ENCODE data around the gene CDH5. TPM values are rescaled to one million over a fixed set of nuclear protein-coding genes. Genes with fewer than 3 reads are reported as not detected.

CDH5 gene
- total RNA-seq, 1 donor from 2014 or later, result 38.3 TPM

- peaks cover 7% of the 10 kb centered on the region for H3K4me1 ChIP-seq
- no peaks in the 10 kb centered on the region for H3K36me3 ChIP-seq
- DNase-seq (ENCODE audit: extremely low spot score in 2 of 2), result no peak
- H3K27ac ChIP-seq, result no peak overlapping the region
- intact Hi-C loops (cut with DNase I), result no loop called here
- no peak overlapping the region for H3K4me3 ChIP-seq
- no peak for TF ChIP-seq POLR2AphosphoS5 (IDR thresholded peaks at IDR 0.05; ENCODE audit: insufficient read depth in 1 of 2, low read depth in 1 of 2)
- TF ChIP-seq POLR2A (IDR thresholded peaks at IDR 0.05), result no peak
- TF ChIP-seq CTCF (IDR thresholded peaks at IDR 0.05), result no peak
- no peaks in the 10 kb centered on the region for H3K9me3 ChIP-seq
- no peaks in the 10 kb centered on the region for H3K27me3 ChIP-seq
Measured at GRCh38 chr16:66385415-66385814, 18.9 kb downstream of the CDH5 start.

- no peak for DNase-seq (ENCODE audit: extremely low spot score in 2 of 2)
- TF ChIP-seq CTCF (IDR thresholded peaks at IDR 0.05) (no peak), POLR2AphosphoS5 (IDR thresholded peaks at IDR 0.05; ENCODE audit: insufficient read depth in 1 of 2, low read depth in 1 of 2) (no peak), POLR2A (IDR thresholded peaks at IDR 0.05) (no peak)
- H3K4me1 ChIP-seq, result peaks cover 7% of the 10 kb centered on the region
- no peaks in the 10 kb centered on the region for H3K36me3 ChIP-seq
- no peaks in the 10 kb centered on the region for H3K27me3 ChIP-seq
- intact Hi-C loops (cut with DNase I), result no loop called here
- no peaks in the 10 kb centered on the region for H3K9me3 ChIP-seq
- no peak overlapping the region for H3K4me3 ChIP-seq
- no peak overlapping the region for H3K27ac ChIP-seq
Measured at GRCh38 chr16:66386629-66387622, 20.4 kb downstream of the CDH5 start.

- no peaks in the 10 kb centered on the region for H3K27me3 ChIP-seq
- intact Hi-C loops (cut with DNase I), result no loop called here
- TF ChIP-seq CTCF (IDR thresholded peaks at IDR 0.05) (no peak), POLR2A (IDR thresholded peaks at IDR 0.05) (no peak), POLR2AphosphoS5 (IDR thresholded peaks at IDR 0.05; ENCODE audit: insufficient read depth in 1 of 2, low read depth in 1 of 2) (no peak)
- H3K4me3 ChIP-seq, result no peak overlapping the region
- H3K36me3 ChIP-seq, result no peaks in the 10 kb centered on the region
- no peak overlapping the region for H3K27ac ChIP-seq
- DNase-seq (ENCODE audit: extremely low spot score in 2 of 2), result peak; percentile 70 to 77
- H3K9me3 ChIP-seq, result no peaks in the 10 kb centered on the region
- H3K4me1 ChIP-seq, result peaks cover 7% of the 10 kb centered on the region
Measured at GRCh38 chr16:66387817-66388332, 21.4 kb downstream of the CDH5 start.

GRCh38 chr16:66388350-66389139 lies 22.1 kb downstream of the CDH5 start:
- Histone ChIP-seq H3K27ac (no peak overlapping the region), H3K4me3 (no peak overlapping the region), H3K4me1 (peaks cover 3% of the 10 kb centered on the region), H3K27me3 (no peaks in the 10 kb centered on the region), H3K36me3 (no peaks in the 10 kb centered on the region), H3K9me3 (no peaks in the 10 kb centered on the region)
- DNase-seq (ENCODE audit: extremely low spot score in 2 of 2), result peak in 1 of 2 donors; percentile 55
- TF ChIP-seq CTCF (IDR thresholded peaks at IDR 0.05) (no peak), POLR2A (IDR thresholded peaks at IDR 0.05) (no peak), POLR2AphosphoS5 (IDR thresholded peaks at IDR 0.05; ENCODE audit: insufficient read depth in 1 of 2, low read depth in 1 of 2) (no peak)
- intact Hi-C loops (cut with DNase I), result no loop called here

Measured in vagina (tissue), 2 donors.